Natural killer cell (primary cell): ENCODE results near the gene GALK1. TPM values are rescaled to one million over a fixed set of nuclear protein-coding genes. Genes with fewer than 3 reads are reported as not detected.

ENCODE experiments used
- ATAC-seq, 3 donors: fragments of 150-1000 bp in 2 of 3; fragments of 200-7000 bp in 1 of 3; cut with Tn5 transposase; 1 replicate in 1 of 3; 2 replicates in 2 of 3; pipeline ENCODE4 v1.10.0; 2021; ENCODE audit warnings: mild to moderate bottlenecking in 2 of 3, moderate library complexity in 2 of 3
- DNase-seq, 2 donors: peaks; one replicate each; pipeline versions ENCODE4 v3.0.0 to v3.0.0-alpha.2; 2013 to 2021; ENCODE audit warnings: mixed read lengths in 1 of 2
- H3K27ac ChIP-seq: one replicate; pipeline ENCODE4 v1.5.1; 2013; ENCODE audit warnings: mild to moderate bottlenecking, low read length
- H3K27me3 ChIP-seq: one replicate; pipeline ENCODE4 v1.6.1; 2013; ENCODE audit warnings: low read length; ENCODE audit not compliant: control insufficient read depth, insufficient read depth
- H3K36me3 ChIP-seq: one replicate; pipeline ENCODE4 v1.6.1; 2013; ENCODE audit warnings: low read length; ENCODE audit not compliant: control insufficient read depth, insufficient read depth
- H3K4me1 ChIP-seq: one replicate; pipeline ENCODE4 v1.6.1; 2013; ENCODE audit warnings: low read length; ENCODE audit not compliant: control insufficient read depth, insufficient read depth
- H3K4me3 ChIP-seq: one replicate; pipeline ENCODE4 v1.5.1; 2013; ENCODE audit warnings: low read length
- H3K9me3 ChIP-seq: one replicate; pipeline ENCODE4 v1.6.1; 2013; ENCODE audit warnings: low read length; ENCODE audit not compliant: control insufficient read depth, insufficient read depth
- H3K27ac Mint-ChIP-seq, 2 donors: one replicate each; pipeline ENCODE4 v1.8.0; 2022; ENCODE audit warnings: mild to moderate bottlenecking in 2 of 2, mixed read lengths in 2 of 2, moderate library complexity in 1 of 2
- H3K27me3 Mint-ChIP-seq, 2 donors: one replicate each; pipeline ENCODE4 v1.8.0; 2022; ENCODE audit warnings: low read depth in 2 of 2, mixed read lengths in 2 of 2
- H3K36me3 Mint-ChIP-seq: one replicate; pipeline ENCODE4 v1.8.0; 2022; ENCODE audit warnings: mixed read lengths
- H3K4me1 Mint-ChIP-seq, 2 donors: one replicate each; pipeline ENCODE4 v1.8.0; 2022; ENCODE audit warnings: mixed read lengths in 2 of 2
- H3K4me3 Mint-ChIP-seq: one replicate; pipeline ENCODE4 v1.8.0; 2022; ENCODE audit warnings: mild to moderate bottlenecking, moderate library complexity, mixed read lengths
- H3K9me3 Mint-ChIP-seq, 2 donors: one replicate each; pipeline ENCODE4 v1.8.0; 2022; ENCODE audit warnings: mixed read lengths in 2 of 2
- CTCF ChIP-seq: fragments of 200-600 bp; IDR thresholded peaks from one replicate; pipeline ENCODE4 v1.8.0; 2022; ENCODE audit warnings: antibody characterized with exemption
- WGBS: methylation state at CpG from one replicate; pipeline ENCODE4 v1.1.7; 2013; ENCODE audit warnings: missing lambda C conversion rate; ENCODE audit not compliant: insufficient coverage; 5-methylcytosine and 5-hydroxymethylcytosine counted together
- intact Hi-C: fragments of 100-400 bp; cut with micrococcal nuclease; formaldehyde crosslinking; loops from one replicate; pipeline ENCODE4 v1.14.2; 2022
- total RNA-seq, 4 donors: library from RNA; stranded (reverse); fragments of 120-200 nt in 1 of 4; gene quantifications; one replicate each; pipeline versions ENCODE4 v1.2.3 to v1.2.4, GENCODE V29; 2013 to 2022

GALK1 gene
- total RNA-seq, 3 donors from 2014 or later (not counting 1 experiment from before 2014, with no cell fraction given), result 11.9 to 15.9 (median 12.6) TPM

GRCh38 chr17:75769536-75769935 is 4.5 kb upstream of the GALK1 start:
- Mint-ChIP-seq H3K4me3 (no peak overlapping the region), H3K27me3 (no peaks in the 10 kb centered on the region), H3K9me3 (no peaks in the 10 kb centered on the region), H3K27ac (no peak overlapping the region), H3K36me3 (no peaks in the 10 kb centered on the region), H3K4me1 (peaks cover 0 to 9% of the 10 kb centered on the region in 2 donors)
- Histone ChIP-seq H3K36me3 (peaks cover 5% of the 10 kb centered on the region), H3K27ac (no peak overlapping the region), H3K4me1 (peaks cover 8% of the 10 kb centered on the region), H3K9me3 (no peaks in the 10 kb centered on the region), H3K4me3 (no peak overlapping the region), H3K27me3 (no peaks in the 10 kb centered on the region)
- DNase-seq (no peak), ATAC-seq (no peak)
- intact Hi-C loops, result no loop called here
- 100% methylated on average over 3 of the region's 3 CpGs for WGBS
- no peak for TF ChIP-seq CTCF

GRCh38 chr17:75767881-75768280 is 2.9 kb upstream of the GALK1 start:
- TF ChIP-seq CTCF, result no peak
- Histone ChIP-seq H3K4me1 (peaks cover 22% of the 10 kb centered on the region), H3K4me3 (no peak overlapping the region), H3K36me3 (no peaks in the 10 kb centered on the region), H3K9me3 (no peaks in the 10 kb centered on the region), H3K27me3 (no peaks in the 10 kb centered on the region), H3K27ac (no peak overlapping the region)
- ATAC-seq, result no peak
- no peaks in the 10 kb centered on the region for H3K36me3 Mint-ChIP-seq
- no peaks in the 10 kb centered on the region for H3K9me3 Mint-ChIP-seq
- WGBS, result 94% methylated on average over 7 of the region's 8 CpGs
- no peak overlapping the region for H3K4me3 Mint-ChIP-seq
- no peak for DNase-seq
- intact Hi-C loops, result no loop called here
- H3K4me1 Mint-ChIP-seq, result peaks cover 0 to 22% of the 10 kb centered on the region in 2 donors
- no peak overlapping the region for H3K27ac Mint-ChIP-seq
- no peaks in the 10 kb centered on the region for H3K27me3 Mint-ChIP-seq

GRCh38 chr17:75765981-75766380 is 989 bp upstream of the GALK1 start:
- H3K27me3 ChIP-seq, result no peaks in the 10 kb centered on the region
- DNase-seq (peak in 1 of 2 donors; percentile 25), ATAC-seq (no peak)
- H3K4me3 ChIP-seq, result no peak overlapping the region
- H3K27ac ChIP-seq, result no peak overlapping the region
- peaks cover 22% of the 10 kb centered on the region for H3K4me1 ChIP-seq
- no peaks in the 10 kb centered on the region for H3K36me3 ChIP-seq
- H3K9me3 Mint-ChIP-seq, result no peaks in the 10 kb centered on the region
- intact Hi-C loops, result loop anchor here (2.0 kb wide), 1 partner anchor 13 kb away; a partner anchor contains a TSS
- H3K4me3 Mint-ChIP-seq, result peak overlapping the region; percentile 73
- WGBS, result 98% methylated on average over 4 of the region's 4 CpGs
- H3K4me1 Mint-ChIP-seq, result peaks cover 7 to 30% of the 10 kb centered on the region in 2 donors
- H3K9me3 ChIP-seq, result no peaks in the 10 kb centered on the region
- H3K27me3 Mint-ChIP-seq, result no peaks in the 10 kb centered on the region
- TF ChIP-seq CTCF, result no peak
- H3K27ac Mint-ChIP-seq, result no peak overlapping the region
- no peaks in the 10 kb centered on the region for H3K36me3 Mint-ChIP-seq

GRCh38 chr17:75764417-75764710 is 628 bp downstream of the GALK1 start:
- H3K9me3 ChIP-seq, result no peaks in the 10 kb centered on the region
- peaks cover 4% of the 10 kb centered on the region for H3K36me3 ChIP-seq
- H3K36me3 Mint-ChIP-seq, result no peaks in the 10 kb centered on the region
- ATAC-seq (no peak), DNase-seq (no peak)
- 11% methylated on average over 14 of the region's 14 CpGs for WGBS
- no peaks in the 10 kb centered on the region for H3K27me3 Mint-ChIP-seq
- no peaks in the 10 kb centered on the region for H3K27me3 ChIP-seq
- H3K4me1 ChIP-seq, result peaks cover 22% of the 10 kb centered on the region
- intact Hi-C loops, result loop anchor here (2.0 kb wide), 1 partner anchor 14 kb away; a partner anchor contains a TSS
- H3K4me3 Mint-ChIP-seq, result peak overlapping the region; percentile 82
- H3K4me3 ChIP-seq, result peak overlapping the region; percentile 58
- peaks cover 7 to 30% of the 10 kb centered on the region in 2 donors for H3K4me1 Mint-ChIP-seq
- peak overlapping the region; percentile 41 for H3K27ac ChIP-seq
- peak overlapping the region in 1 of 2 donors; percentile 66 for H3K27ac Mint-ChIP-seq
- TF ChIP-seq CTCF, result no peak
- no peaks in the 10 kb centered on the region for H3K9me3 Mint-ChIP-seq
